GM18526 (cell line): Measurements from ENCODE around the gene RPS15.

ENCODE experiments used
- POLR2A ChIP-seq: IDR thresholded peaks from 3 replicates; pipeline ENCODE4 v1.6.1; 2011; ENCODE audit not compliant: insufficient read length; ENCODE audit errors: extremely low read depth

The RPS15 gene

GRCh38 chr19:1486720-1487575 lies 48.8 kb downstream of the RPS15 start:
- TF ChIP-seq POLR2A = no peak

- no peak for TF ChIP-seq POLR2A
These were observed 49.5 kb downstream of the RPS15 start for GRCh38 chr19:1487576-1488281.

GRCh38 chr19:1488282-1488601 lies 50.0 kb downstream of the RPS15 start:
- no peak for TF ChIP-seq POLR2A

- TF ChIP-seq POLR2A = peak; percentile 12
These were observed 51.5 kb downstream of the RPS15 start for GRCh38 chr19:1489463-1490310.
